GM23338 (cell line): ENCODE results near the gene TYW1B.
"Not testable (repeated sequence)": the region's sequence is repeated elsewhere in the genome, so short reads cannot be mapped to it uniquely, and the experiment has no call there.

ENCODE experiments used
- CREB1 ChIP-seq: fragments of 250-450 bp; sonication (Bioruptor Pico); IDR thresholded peaks from 2 replicates; pipeline ENCODE4 v1.5.0; 2020; ENCODE audit warnings: low read depth, mild to moderate bottlenecking, moderate library complexity
- CTCF ChIP-seq, 2 experiments: fragments of 200-600 bp in 1 of 2; sonication (generic) in 1 of 2; conservative IDR thresholded peaks; 2 replicates each; pipeline versions ENCODE4 v1.5.1 to v1.6.1; 2016 to 2017; ENCODE audit warnings: antibody characterized with exemption in 2 of 2, low read depth in 2 of 2, mild to moderate bottlenecking in 2 of 2, moderate library complexity in 1 of 2
- ETS1 ChIP-seq: IDR thresholded peaks from 2 replicates; pipeline ENCODE4 v1.6.1; 2016; ENCODE audit warnings: antibody characterized with exemption
- EZH2 ChIP-seq: fragments of 200-600 bp; sonication (generic); IDR thresholded peaks from one replicate; pipeline ENCODE4 v1.8.0; 2017; ENCODE audit warnings: antibody characterized with exemption, mild to moderate bottlenecking, low read depth; ENCODE audit not compliant: unreplicated experiment
- JUNB ChIP-seq: IDR thresholded peaks from one replicate; pipeline ENCODE4 v1.6.1; 2016; ENCODE audit warnings: antibody characterized with exemption; ENCODE audit not compliant: unreplicated experiment
- POLR2AphosphoS5 ChIP-seq: IDR thresholded peaks from 2 replicates; pipeline ENCODE4 v1.6.1; 2016; ENCODE audit warnings: antibody characterized with exemption, low read depth
- REST ChIP-seq: IDR thresholded peaks from one replicate; pipeline ENCODE4 v1.6.1; 2018; ENCODE audit warnings: antibody characterized with exemption; ENCODE audit not compliant: unreplicated experiment
- ZNF331 ChIP-seq: fragments of 250-450 bp; sonication (Bioruptor Pico); IDR thresholded peaks from 2 replicates; pipeline ENCODE4 v1.5.0; 2020; ENCODE audit warnings: low read depth, mild to moderate bottlenecking, moderate library complexity

GRCh38 chr7:72729130-72729529 is 98.9 kb downstream of the TYW1B start:
- TF ChIP-seq CTCF (conservative IDR thresholded peaks at IDR 0.05; ENCODE audit: low read depth in 2 of 2); REST; ETS1; EZH2; POLR2AphosphoS5; ZNF331 (CRISPR knock-in tag); CREB1 (CRISPR knock-in tag); JUNB: not testable (repeated sequence)
